Measurements from ENCODE around the gene CCK.

DNA sequence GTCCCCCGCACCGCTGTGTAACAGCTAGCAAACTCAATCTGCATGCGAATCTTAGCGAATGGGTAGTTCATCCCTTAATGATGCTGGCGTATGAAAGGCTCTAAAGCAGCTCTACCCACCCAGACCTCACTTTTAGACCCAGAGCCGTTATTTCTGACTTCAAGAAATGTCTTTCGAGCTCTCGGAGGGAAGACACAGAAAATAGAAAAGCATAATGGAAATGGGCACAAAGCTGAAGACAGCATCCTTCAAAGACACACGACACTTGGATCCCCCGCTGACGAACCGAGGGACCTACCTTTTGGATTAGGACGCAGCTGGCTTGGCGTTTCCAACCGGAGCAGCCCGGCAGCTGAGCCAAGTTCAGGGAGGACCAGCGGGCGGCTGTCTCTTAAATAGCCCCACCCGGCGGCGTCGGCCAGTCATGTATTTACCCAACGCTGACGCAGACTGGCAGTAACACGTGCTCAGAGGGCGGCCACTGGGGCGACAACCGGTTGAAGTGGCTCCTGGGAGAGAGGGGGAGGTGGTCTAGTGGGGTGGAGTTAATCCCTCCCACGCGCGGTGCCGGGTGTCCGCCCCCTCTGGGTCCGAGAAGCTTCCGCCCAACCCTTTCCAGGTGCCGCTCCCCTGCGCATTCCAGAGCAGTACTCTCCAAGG is 1.5 kb downstream of the CCK start:
- TF ChIP-seq EZH2 (IDR thresholded peaks at IDR 0.05), result peak; percentile 17
- TF ChIP-seq, protein P1, sequence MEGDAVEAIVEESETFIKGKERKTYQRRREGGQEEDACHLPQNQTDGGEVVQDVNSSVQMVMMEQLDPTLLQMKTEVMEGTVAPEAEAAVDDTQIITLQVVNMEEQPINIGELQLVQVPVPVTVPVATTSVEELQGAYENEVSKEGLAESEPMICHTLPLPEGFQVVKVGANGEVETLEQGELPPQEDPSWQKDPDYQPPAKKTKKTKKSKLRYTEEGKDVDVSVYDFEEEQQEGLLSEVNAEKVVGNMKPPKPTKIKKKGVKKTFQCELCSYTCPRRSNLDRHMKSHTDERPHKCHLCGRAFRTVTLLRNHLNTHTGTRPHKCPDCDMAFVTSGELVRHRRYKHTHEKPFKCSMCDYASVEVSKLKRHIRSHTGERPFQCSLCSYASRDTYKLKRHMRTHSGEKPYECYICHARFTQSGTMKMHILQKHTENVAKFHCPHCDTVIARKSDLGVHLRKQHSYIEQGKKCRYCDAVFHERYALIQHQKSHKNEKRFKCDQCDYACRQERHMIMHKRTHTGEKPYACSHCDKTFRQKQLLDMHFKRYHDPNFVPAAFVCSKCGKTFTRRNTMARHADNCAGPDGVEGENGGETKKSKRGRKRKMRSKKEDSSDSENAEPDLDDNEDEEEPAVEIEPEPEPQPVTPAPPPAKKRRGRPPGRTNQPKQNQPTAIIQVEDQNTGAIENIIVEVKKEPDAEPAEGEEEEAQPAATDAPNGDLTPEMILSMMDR (IDR thresholded peaks at IDR 0.05), result no peak
- TF ChIP-seq EZH2phosphoT487 (IDR thresholded peaks at IDR 0.05), result no peak

All from neural progenitor cell (in vitro differentiated cells).